ENCODE data around the gene ITPRID1.

Gene ITPRID1

GRCh38 chr7:31508823-31509222 is 5.1 kb upstream of the ITPRID1 start:
- no peak for ATAC-seq
- TF ChIP-seq POU6F1 (CRISPR knock-in tag; IDR thresholded peaks at IDR 0.05; ENCODE audit: borderline replicate concordance, low read depth): no peak
- TF ChIP-seq ZFP3 (CRISPR knock-in tag; IDR thresholded peaks at IDR 0.05): no peak
- no peak for TF ChIP-seq PPARA (CRISPR knock-in tag; IDR thresholded peaks at IDR 0.05; ENCODE audit: borderline replicate concordance)
- no peak for TF ChIP-seq TCF4 (CRISPR knock-in tag; IDR thresholded peaks at IDR 0.05; ENCODE audit: borderline replicate concordance)
- no peak for TF ChIP-seq CREB5 (CRISPR knock-in tag; IDR thresholded peaks at IDR 0.05; ENCODE audit: low read depth)

- TF ChIP-seq POU6F1 (CRISPR knock-in tag; IDR thresholded peaks at IDR 0.05; ENCODE audit: borderline replicate concordance, low read depth) (no peak), GLIS3 (CRISPR knock-in tag; IDR thresholded peaks at IDR 0.05) (no peak), ZNF70 (CRISPR knock-in tag; IDR thresholded peaks at IDR 0.05) (no peak), RARB (CRISPR knock-in tag; IDR thresholded peaks at IDR 0.05) (no peak), TSHZ2 (CRISPR knock-in tag; IDR thresholded peaks at IDR 0.05) (no peak), ZFP30 (CRISPR knock-in tag; IDR thresholded peaks at IDR 0.05) (no peak), ZNF8 (CRISPR knock-in tag; IDR thresholded peaks at IDR 0.05) (no peak), ISL1 (CRISPR knock-in tag; IDR thresholded peaks at IDR 0.05) (no peak), ZNF565 (CRISPR knock-in tag; conservative IDR thresholded peaks at IDR 0.05; ENCODE audit: low read depth) (no peak), CREB5 (CRISPR knock-in tag; IDR thresholded peaks at IDR 0.05; ENCODE audit: low read depth) (no peak), PPARA (CRISPR knock-in tag; IDR thresholded peaks at IDR 0.05; ENCODE audit: borderline replicate concordance) (no peak), OSR1 (CRISPR knock-in tag; IDR thresholded peaks at IDR 0.05) (no peak), BACH2 (CRISPR knock-in tag; IDR thresholded peaks at IDR 0.05; ENCODE audit: borderline replicate concordance) (no peak), ZC3H10 (CRISPR knock-in tag; IDR thresholded peaks at IDR 0.05) (no peak), CSDC2 (CRISPR knock-in tag; IDR thresholded peaks at IDR 0.05) (no peak), ESRRG (CRISPR knock-in tag; IDR thresholded peaks at IDR 0.05) (no peak), SNAI2 (CRISPR knock-in tag; IDR thresholded peaks at IDR 0.05) (no peak), PATZ1 (CRISPR knock-in tag; IDR thresholded peaks at IDR 0.05; ENCODE audit: borderline replicate concordance) (no peak), ARNTL (CRISPR knock-in tag; IDR thresholded peaks at IDR 0.05; ENCODE audit: borderline replicate concordance, low read depth) (no peak), ZFP3 (CRISPR knock-in tag; IDR thresholded peaks at IDR 0.05) (no peak)
- ATAC-seq: no peak
Observed at GRCh38 chr7:31512166-31512565, 1.7 kb upstream of the ITPRID1 start.
